RWPE1 (cell line): Measurements from ENCODE around the gene MAB21L4.

Experiments used
- CTCF ChIA-PET: fragments of 350-600 bp; sonication (Branson Sonifier 250); formaldehyde crosslinking; extraction: SDS; loops from one replicate; lab custom pipeline; 2021; lab: Yijun Ruan, JAX
- POLR2A ChIA-PET: fragments of 400-600 bp; formaldehyde crosslinking; extraction: SDS; loops from one replicate; lab custom pipeline; 2020; ENCODE audit warnings: antibody characterized with exemption; ENCODE audit not compliant: low non-redundant PET; lab: Yijun Ruan, JAX
- DNase-seq: peaks from one replicate; pipeline ENCODE4 v3.0.0; 2012; ENCODE audit warnings: low spot score
- H3K27ac ChIP-seq: fragments of 450-650 bp; 2 replicates; pipeline ENCODE4 v1.5.1; 2017
- CTCF ChIP-seq: fragments of 450-650 bp; conservative IDR thresholded peaks from 2 replicates; pipeline ENCODE4 v1.5.1; 2017; ENCODE audit warnings: low read depth, mild to moderate bottlenecking

Gene MAB21L4

GRCh38 chr2:240839152-240840143 lies 56.5 kb downstream of the MAB21L4 start:
- no peak overlapping the region for H3K27ac ChIP-seq
- ChIA-PET POLR2A (no interaction called here), CTCF (interaction anchor here (0.6 to 1.5 kb wide), 9 partner anchors 18 to 358 kb away, joined by 3 to 5 read pairs (median 4); no protein-coding TSS in a partner anchor)
- DNase-seq, result no peak
- no peak for TF ChIP-seq CTCF

GRCh38 chr2:240837621-240838020 lies 58.3 kb downstream of the MAB21L4 start:
- POLR2A ChIA-PET, result interaction anchor here (0.6 kb wide), 1 partner anchor 195 kb away, joined by 3 read pairs; no protein-coding TSS in a partner anchor
- DNase-seq, result no peak
- H3K27ac ChIP-seq, result no peak overlapping the region
- no peak for TF ChIP-seq CTCF
- CTCF ChIA-PET, result no interaction called here

GRCh38 chr2:240836781-240837467 lies 59.0 kb downstream of the MAB21L4 start:
- POLR2A ChIA-PET, result no interaction called here
- TF ChIP-seq CTCF, result no peak
- CTCF ChIA-PET, result interaction anchor here (0.6 to 1.3 kb wide), 2 partner anchors 14 to 40 kb away, joined by 3 to 7 read pairs; no protein-coding TSS in a partner anchor
- DNase-seq, result no peak
- no peak overlapping the region for H3K27ac ChIP-seq
